Activated T-cell treated with anti-CD3 and anti-CD28 coated beads, Interleukin-2, amount 50 U/mL, for 72 hours (primary cell): Measurements from ENCODE around the gene CD79B. TPM values are rescaled to one million over a fixed set of nuclear protein-coding genes. Genes with fewer than 3 reads are reported as not detected.
"Not testable (repeated sequence)": the region's sequence is repeated elsewhere in the genome, so short reads cannot be mapped to it uniquely, and the experiment has no call there.

ENCODE experiments used
- ATAC-seq, 2 donors: fragments of 150-1000 bp; cut with Tn5 transposase; replicated peaks in 1 of 2; 2 replicates each; pipeline ENCODE4 v1.10.0; 2021; ENCODE audit warnings: moderate library complexity in 2 of 2, mild to moderate bottlenecking in 1 of 2
- DNase-seq, 2 donors: peaks; one replicate each; pipeline ENCODE4 v3.0.0; 2021 to 2022; ENCODE audit warnings: mixed read lengths in 1 of 2
- H3K27ac Mint-ChIP-seq: one replicate; pipeline ENCODE4 v1.8.0; 2022; ENCODE audit warnings: mild to moderate bottlenecking, moderate library complexity, mixed read lengths
- H3K27me3 Mint-ChIP-seq: one replicate; pipeline ENCODE4 v1.8.0; 2022; ENCODE audit warnings: low read depth, mixed read lengths
- H3K36me3 Mint-ChIP-seq, 2 donors: one replicate each; pipeline ENCODE4 v1.8.0; 2022; ENCODE audit warnings: mixed read lengths in 2 of 2, mild to moderate bottlenecking in 1 of 2; ENCODE audit not compliant: insufficient read depth in 2 of 2
- H3K4me1 Mint-ChIP-seq: one replicate; pipeline ENCODE4 v1.8.0; 2022; ENCODE audit warnings: low read depth, mixed read lengths
- H3K4me3 Mint-ChIP-seq, 2 donors: one replicate each; pipeline ENCODE4 v1.8.0; 2022; ENCODE audit warnings: mild to moderate bottlenecking in 2 of 2, mixed read lengths in 2 of 2, moderate library complexity in 2 of 2
- H3K9me3 Mint-ChIP-seq, 2 donors: one replicate each; pipeline ENCODE4 v1.8.0; 2022; ENCODE audit warnings: mixed read lengths in 2 of 2
- total RNA-seq, 2 donors: library from RNA; stranded (reverse); gene quantifications; one replicate each; pipeline ENCODE4 v1.2.3, GENCODE V29; 2022

Gene CD79B
- total RNA-seq, 2 donors from 2014 or later = 24.8 to 31.0 TPM

GRCh38 chr17:63920050-63920449 is 12.1 kb downstream of the CD79B start:
- not testable (repeated sequence) for H3K36me3 Mint-ChIP-seq, H3K4me1 Mint-ChIP-seq, ATAC-seq, DNase-seq, H3K4me3 Mint-ChIP-seq, H3K9me3 Mint-ChIP-seq, H3K27me3 Mint-ChIP-seq, H3K27ac Mint-ChIP-seq

- Mint-ChIP-seq H3K27ac (no peak overlapping the region), H3K4me1 (peaks cover 7% of the 10 kb centered on the region), H3K4me3 (no peak overlapping the region), H3K27me3 (no peaks in the 10 kb centered on the region), H3K36me3 (no peaks in the 10 kb centered on the region), H3K9me3 (no peaks in the 10 kb centered on the region)
- DNase-seq = peak; percentile 71 to 80
- ATAC-seq = peak; percentile 94 to 95
These were observed 12.8 kb downstream of the CD79B start for GRCh38 chr17:63919311-63919723.

- H3K27ac Mint-ChIP-seq, H3K9me3 Mint-ChIP-seq, H3K4me1 Mint-ChIP-seq, H3K36me3 Mint-ChIP-seq, DNase-seq, ATAC-seq, H3K4me3 Mint-ChIP-seq, H3K27me3 Mint-ChIP-seq: not testable (repeated sequence)
These were observed 13.3 kb downstream of the CD79B start, which contains the start of gene GH1 for GRCh38 chr17:63918789-63919305. GH1 (minus strand) TSS chr17:63918839; CDS start chr17:63918776, 63 bp downstream.

GRCh38 chr17:63918305-63918704 is 13.8 kb downstream of the CD79B start:
- Mint-ChIP-seq H3K27ac (no peak overlapping the region), H3K4me3 (no peak overlapping the region), H3K36me3 (no peaks in the 10 kb centered on the region), H3K27me3 (no peaks in the 10 kb centered on the region), H3K4me1 (peaks cover 7% of the 10 kb centered on the region), H3K9me3 (no peaks in the 10 kb centered on the region)
- ATAC-seq (no peak), DNase-seq (no peak)

GRCh38 chr17:63917646-63918045 is 14.5 kb downstream of the CD79B start:
- DNase-seq (no peak), ATAC-seq (no peak)
- Mint-ChIP-seq H3K36me3 (no peaks in the 10 kb centered on the region), H3K9me3 (no peaks in the 10 kb centered on the region), H3K4me3 (no peak overlapping the region), H3K27ac (no peak overlapping the region), H3K4me1 (peaks cover 7% of the 10 kb centered on the region), H3K27me3 (no peaks in the 10 kb centered on the region)

- H3K27ac Mint-ChIP-seq, H3K4me3 Mint-ChIP-seq, H3K36me3 Mint-ChIP-seq, H3K27me3 Mint-ChIP-seq, DNase-seq, ATAC-seq, H3K9me3 Mint-ChIP-seq, H3K4me1 Mint-ChIP-seq: not testable (repeated sequence)
These were observed 14.9 kb downstream of the CD79B start for GRCh38 chr17:63917206-63917605.

GRCh38 chr17:63916566-63917185 is 15.5 kb downstream of the CD79B start:
- Mint-ChIP-seq H3K36me3 (no peaks in the 10 kb centered on the region), H3K4me3 (no peak overlapping the region), H3K27me3 (no peaks in the 10 kb centered on the region), H3K4me1 (peaks cover 13% of the 10 kb centered on the region), H3K27ac (no peak overlapping the region), H3K9me3 (no peaks in the 10 kb centered on the region)
- no peak for DNase-seq
- ATAC-seq = no peak

- not testable (repeated sequence) for H3K27me3 Mint-ChIP-seq, H3K9me3 Mint-ChIP-seq, DNase-seq, H3K27ac Mint-ChIP-seq, ATAC-seq, H3K4me3 Mint-ChIP-seq, H3K36me3 Mint-ChIP-seq
- peaks cover 17% of the 10 kb centered on the region for H3K4me1 Mint-ChIP-seq
These were observed 16.4 kb downstream of the CD79B start for GRCh38 chr17:63915753-63916152.

- no peaks in the 10 kb centered on the region for H3K27me3 Mint-ChIP-seq
- H3K4me1 Mint-ChIP-seq = peaks cover 16% of the 10 kb centered on the region
- no peaks in the 10 kb centered on the region for H3K9me3 Mint-ChIP-seq
- DNase-seq (no peak), ATAC-seq (no peak)
- H3K27ac Mint-ChIP-seq = no peak overlapping the region
- no peaks in the 10 kb centered on the region for H3K36me3 Mint-ChIP-seq
- no peak overlapping the region for H3K4me3 Mint-ChIP-seq
These were observed 17.7 kb downstream of the CD79B start for GRCh38 chr17:63914471-63914870.

- Mint-ChIP-seq H3K9me3 (no peaks in the 10 kb centered on the region), H3K27me3 (no peaks in the 10 kb centered on the region), H3K4me3 (no peak overlapping the region), H3K36me3 (no peaks in the 10 kb centered on the region), H3K27ac (no peak overlapping the region), H3K4me1 (peaks cover 10% of the 10 kb centered on the region)
- ATAC-seq (peak; percentile 57 to 76), DNase-seq (peak; percentile 71)
These were observed 20.5 kb downstream of the CD79B start for GRCh38 chr17:63911657-63912100.

- ATAC-seq = no peak
- H3K4me3 Mint-ChIP-seq = no peak within 1 kb of the TSS
These were observed 21.0 kb downstream of the CD79B start, which contains the start of gene CSHL1 for GRCh38 chr17:63911041-63911635. CSHL1 (minus strand) TSS chr17:63911258; CDS start chr17:63911196, 62 bp downstream.

GRCh38 chr17:63910096-63910495 is 22.0 kb downstream of the CD79B start:
- no peaks in the 10 kb centered on the region for H3K27me3 Mint-ChIP-seq
- H3K4me1 Mint-ChIP-seq = peaks cover 10% of the 10 kb centered on the region
- DNase-seq (no peak), ATAC-seq (no peak)
- H3K9me3 Mint-ChIP-seq = no peaks in the 10 kb centered on the region
- H3K4me3 Mint-ChIP-seq = no peak overlapping the region
- H3K36me3 Mint-ChIP-seq = no peaks in the 10 kb centered on the region
- H3K27ac Mint-ChIP-seq = no peak overlapping the region

More at GRCh38 chr17:63911041-63911635, 21.0 kb downstream of the CD79B start, which contains the start of gene CSHL1:
- no peaks in the 10 kb centered on the region for H3K9me3 Mint-ChIP-seq
- DNase-seq = no peak
- H3K4me1 Mint-ChIP-seq = peaks cover 10% of the 10 kb centered on the region
- no peaks in the 10 kb centered on the region for H3K36me3 Mint-ChIP-seq
- H3K27ac Mint-ChIP-seq = no peak within 1 kb of the TSS
- no peaks in the 10 kb centered on the region for H3K27me3 Mint-ChIP-seq

GRCh38 chr17:63909586-63909985 is 22.5 kb downstream of the CD79B start:
- ATAC-seq = not testable (repeated sequence)

More at GRCh38 chr17:63909586-63909985, 22.5 kb downstream of the CD79B start:
- not testable (repeated sequence) for H3K36me3 Mint-ChIP-seq, H3K27ac Mint-ChIP-seq, H3K9me3 Mint-ChIP-seq, H3K27me3 Mint-ChIP-seq, H3K4me3 Mint-ChIP-seq, H3K4me1 Mint-ChIP-seq, DNase-seq
